Measurements from ENCODE around the gene UBFD1. TPM values are rescaled to one million over a fixed set of nuclear protein-coding genes. Genes with fewer than 3 reads are reported as not detected.
"Not testable (repeated sequence)": the region's sequence is repeated elsewhere in the genome, so short reads cannot be mapped to it uniquely, and the experiment has no call there.

The UBFD1 gene
- total RNA-seq, 1 experiment from 2014 or later = 89.2 TPM

DNA sequence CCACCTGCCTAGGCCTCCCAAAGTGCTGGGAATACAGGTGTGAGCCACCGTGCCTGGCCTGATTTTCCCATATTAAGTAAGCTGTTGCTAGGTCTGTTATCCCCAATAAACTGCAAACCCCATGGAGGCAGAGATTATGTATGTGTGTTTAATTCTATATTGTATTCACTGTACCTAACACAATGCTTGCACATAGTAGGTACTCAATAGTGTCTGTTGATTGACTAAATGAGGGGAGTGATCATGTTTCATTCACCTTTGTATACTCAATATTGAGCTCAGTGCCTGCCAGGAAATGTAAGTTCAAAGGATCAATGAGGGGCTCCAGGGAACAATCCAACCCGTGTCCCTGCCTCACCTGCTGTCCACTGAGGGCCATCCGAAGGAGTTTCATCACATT, 32.6 kb upstream of the UBFD1 start:
- DNase-seq (ENCODE audit: low read depth) = no peak

- no peak for DNase-seq (ENCODE audit: low read depth)
These were observed 29.4 kb upstream of the UBFD1 start for GRCh38 chr16:23527961-23528643.

GRCh38 chr16:23528644-23529310, 28.8 kb upstream of the UBFD1 start:
- DNase-seq (ENCODE audit: low read depth) = no peak

DNA sequence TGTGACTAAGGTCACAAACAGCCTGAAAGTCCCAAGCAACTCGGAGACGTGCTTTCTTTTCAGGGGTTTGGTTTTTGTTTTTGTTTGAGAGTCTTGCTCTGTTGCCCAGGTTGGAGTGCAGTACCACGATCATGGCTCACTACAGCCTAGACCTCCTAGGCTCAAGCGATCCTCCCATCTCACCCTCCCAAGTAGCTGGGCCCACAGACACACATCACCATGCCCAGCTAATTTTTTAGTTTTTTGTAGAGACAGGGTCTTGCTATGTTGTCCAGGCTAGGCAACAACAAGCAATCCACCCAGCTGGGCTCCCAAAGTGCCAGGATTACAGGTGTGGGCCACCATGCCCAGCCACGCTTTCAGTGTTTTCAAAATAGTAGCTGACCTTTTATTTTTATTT, 27.5 kb upstream of the UBFD1 start:
- no peak for DNase-seq (ENCODE audit: low read depth)

DNA sequence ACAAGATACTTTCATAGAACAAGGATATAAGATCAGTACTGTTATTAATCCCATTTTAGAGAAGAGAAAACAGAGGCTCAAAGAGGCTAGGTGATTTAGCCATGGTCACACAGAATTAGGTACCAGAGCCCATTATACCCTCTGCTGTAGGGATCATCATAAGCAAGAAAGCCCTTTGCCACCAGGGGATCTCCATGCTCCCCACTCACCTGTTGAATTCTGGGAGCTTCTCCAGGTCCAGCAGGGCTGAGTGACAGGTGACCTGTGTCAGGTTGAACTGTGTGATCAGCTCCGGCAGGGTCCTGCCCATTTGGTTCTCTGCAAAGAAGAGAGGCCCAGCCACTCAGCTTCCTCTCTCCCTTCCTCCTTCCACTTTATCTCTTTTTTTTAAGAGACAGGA, 25.1 kb upstream of the UBFD1 start:
- DNase-seq (ENCODE audit: low read depth) = no peak

- no peak for DNase-seq (ENCODE audit: low read depth)
These were observed 22.4 kb upstream of the UBFD1 start for GRCh38 chr16:23534868-23535860.

DNA sequence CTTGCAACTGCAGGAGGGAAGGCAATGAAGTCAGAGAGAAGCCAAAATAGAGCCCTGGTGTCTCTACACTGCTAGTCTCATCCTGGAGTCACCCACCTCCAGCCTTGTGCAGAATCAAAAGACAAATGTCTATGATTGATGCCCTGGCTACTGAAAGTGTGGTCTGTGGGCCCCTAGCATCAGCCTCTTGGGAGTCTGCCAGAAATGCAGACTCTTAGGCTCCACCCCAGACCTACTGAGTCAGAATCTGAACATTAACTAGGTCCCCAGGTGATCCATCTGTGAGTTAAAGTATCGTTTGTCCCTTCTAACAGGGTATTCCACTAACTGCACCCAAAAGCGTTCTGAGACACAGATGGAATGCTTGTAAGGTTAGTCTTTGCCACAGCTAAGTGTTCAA, 21.6 kb upstream of the UBFD1 start:
- no peak for DNase-seq (ENCODE audit: low read depth)

DNA sequence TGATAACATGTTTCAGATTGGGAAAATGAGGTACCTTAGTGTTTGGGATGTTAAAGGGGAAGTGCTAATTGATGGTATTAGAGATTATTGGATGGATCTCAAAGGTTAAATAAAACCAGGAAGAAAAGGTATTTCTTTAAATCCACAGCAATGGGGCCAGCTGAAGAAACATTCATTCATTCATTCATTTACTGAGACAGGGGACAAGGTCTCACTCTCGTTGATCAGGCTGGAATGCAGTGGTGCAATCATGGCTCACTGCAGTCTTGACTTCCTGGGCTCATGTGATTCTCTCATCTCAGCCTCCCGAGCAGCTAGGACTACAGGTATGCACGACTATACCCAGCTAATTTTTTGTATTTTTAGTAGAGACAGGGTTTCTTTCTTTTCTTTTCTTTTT, 20.1 kb upstream of the UBFD1 start:
- no peak for DNase-seq (ENCODE audit: low read depth)

DNA sequence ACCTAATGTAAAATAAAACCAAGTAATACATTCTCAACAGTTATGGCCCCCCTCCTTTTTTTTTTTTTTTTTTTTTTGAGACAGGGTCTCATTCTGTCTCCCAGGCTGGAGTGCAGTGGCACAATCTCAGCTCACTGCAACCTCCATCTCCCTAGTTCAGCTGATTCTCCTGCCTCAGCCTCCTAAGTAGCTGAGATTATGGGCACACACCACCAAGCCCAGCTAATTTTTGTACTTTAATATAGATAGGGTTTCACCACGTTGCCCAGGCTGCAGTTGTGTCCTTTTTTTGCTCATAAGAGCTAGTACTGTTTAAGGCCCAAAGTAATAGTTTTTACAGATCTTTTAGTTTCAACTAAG, 18.6 kb upstream of the UBFD1 start:
- no peak for DNase-seq (ENCODE audit: low read depth)

GRCh38 chr16:23539984-23540816, 17.3 kb upstream of the UBFD1 start:
- no peak for DNase-seq (ENCODE audit: low read depth)

DNA sequence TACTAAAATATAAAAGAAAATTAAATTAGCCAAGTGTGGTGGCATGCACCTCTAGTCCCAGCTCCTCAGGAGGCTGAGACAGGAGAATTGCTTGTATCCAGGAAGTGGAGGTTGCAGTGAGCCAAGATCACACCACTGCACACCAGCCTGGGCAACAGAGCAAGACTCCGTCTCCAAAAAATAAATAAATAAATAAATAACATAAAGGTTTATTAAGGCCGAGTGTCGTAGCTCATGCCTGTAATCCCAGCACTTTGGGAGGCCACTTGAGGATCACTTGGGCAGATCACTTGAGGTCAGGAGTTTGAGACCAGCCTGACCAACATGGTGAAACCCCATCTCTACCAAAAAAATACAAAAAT, 16.7 kb upstream of the UBFD1 start:
- DNase-seq (ENCODE audit: low read depth) = not testable (repeated sequence)

GRCh38 chr16:23544436-23544835, 13.1 kb upstream of the UBFD1 start:
- DNase-seq (ENCODE audit: low read depth) = no peak

DNA sequence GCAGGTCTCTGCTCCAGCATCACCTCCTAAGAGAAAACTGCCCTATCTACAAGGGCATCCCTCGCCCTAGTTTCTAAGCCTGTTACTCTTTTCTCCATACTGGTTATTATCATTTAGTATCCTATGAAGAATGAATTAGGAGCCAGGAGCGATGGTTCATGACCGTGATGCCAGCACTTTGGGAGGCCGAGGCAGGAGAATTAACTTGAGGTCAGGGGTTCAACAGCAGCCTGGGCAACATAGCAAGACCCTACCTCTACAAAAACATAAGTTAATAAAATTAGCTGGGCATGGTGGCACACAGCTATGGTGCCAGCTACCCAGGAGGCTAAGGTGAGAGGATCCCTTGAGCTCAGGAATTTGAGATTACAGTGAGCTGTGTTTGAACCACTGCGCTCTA, 7.6 kb upstream of the UBFD1 start:
- DNase-seq (ENCODE audit: low read depth) = no peak

- DNase-seq (ENCODE audit: low read depth) = no peak
These were observed 5.4 kb upstream of the UBFD1 start for GRCh38 chr16:23552161-23552560.

GRCh38 chr16:23554536-23554935, 3.0 kb upstream of the UBFD1 start:
- DNase-seq (ENCODE audit: low read depth) = no peak

DNA sequence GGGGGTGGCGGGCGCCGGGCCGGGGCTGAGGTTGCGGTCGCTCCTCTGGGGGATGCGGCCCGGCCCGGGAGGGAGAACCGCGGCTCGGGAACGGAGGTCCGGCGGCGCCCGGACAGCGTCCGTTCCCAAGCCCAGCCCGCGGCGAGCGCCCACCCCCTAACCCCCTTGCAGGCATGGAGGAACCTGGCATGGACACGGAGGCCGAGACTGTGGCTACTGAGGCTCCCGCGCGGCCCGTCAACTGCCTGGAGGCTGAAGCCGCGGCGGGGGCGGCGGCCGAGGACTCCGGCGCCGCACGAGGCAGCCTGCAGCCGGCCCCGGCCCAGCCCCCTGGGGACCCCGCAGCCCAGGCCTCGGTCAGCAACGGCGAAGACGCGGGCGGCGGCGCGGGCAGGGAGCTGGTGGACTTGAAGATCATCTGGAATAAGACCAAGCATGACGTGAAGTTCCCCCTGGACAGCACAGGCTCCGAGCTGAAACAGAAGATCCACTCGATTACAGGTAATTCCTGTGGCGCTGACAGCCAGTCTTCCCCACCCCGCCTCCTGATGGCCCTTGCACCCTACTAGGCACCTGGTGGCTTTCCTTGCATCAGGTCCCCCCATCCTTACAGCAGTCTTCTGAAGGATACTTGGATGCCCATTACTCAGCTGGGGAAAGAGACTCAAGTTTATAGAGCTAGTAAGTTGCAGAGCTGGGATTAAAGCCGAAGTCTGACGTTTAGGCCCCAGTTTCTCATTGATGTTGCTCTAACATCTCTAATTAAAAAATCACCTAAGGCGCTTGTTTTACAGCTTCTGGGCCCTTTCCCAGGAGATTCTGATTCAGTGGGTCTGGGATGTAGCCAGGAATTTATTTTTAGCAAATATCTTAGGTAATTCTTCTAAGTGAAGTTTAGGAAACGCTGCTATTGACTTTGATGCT, 514 bp downstream of the UBFD1 start:
- no peak for DNase-seq (ENCODE audit: low read depth)

DNA sequence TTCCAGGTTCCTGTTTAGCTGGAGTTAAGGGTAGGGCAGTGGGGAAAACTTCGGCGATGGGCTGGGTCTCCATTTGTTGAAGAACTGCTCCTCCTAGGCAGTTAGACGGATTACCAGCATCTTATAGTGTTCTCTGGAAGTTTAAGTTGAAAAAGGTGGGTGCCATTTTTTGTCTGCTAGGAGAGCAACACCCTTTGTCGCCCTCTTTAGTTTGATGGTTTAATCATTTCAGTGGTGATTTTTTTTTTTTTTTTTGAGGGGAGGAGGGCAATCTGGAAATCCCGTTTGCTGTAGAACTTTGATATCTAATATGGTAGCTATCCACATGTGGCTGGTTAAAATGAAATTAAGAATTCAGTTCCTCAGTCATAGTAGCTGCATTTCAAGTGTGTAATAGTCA, 4.1 kb downstream of the UBFD1 start:
- no peak for DNase-seq (ENCODE audit: low read depth)

GRCh38 chr16:23562505-23562904, 5.0 kb downstream of the UBFD1 start:
- no peak for DNase-seq (ENCODE audit: low read depth)

- no peak for DNase-seq (ENCODE audit: low read depth)
These were observed 5.7 kb downstream of the UBFD1 start for GRCh38 chr16:23563186-23563585.

Data from HT1080 (cell line).